HG03521 (cell line): ENCODE data around the gene CGB5.
"Not testable (repeated sequence)": the region's sequence is repeated elsewhere in the genome, so short reads cannot be mapped to it uniquely, and the experiment has no call there.

ENCODE experiments used
- ATAC-seq: cut with Tn5 transposase; IDR thresholded peaks from one replicate; pipeline ENCODE4 v1.9.1; 2021; ENCODE audit warnings: mild to moderate bottlenecking, moderate library complexity; ENCODE audit not compliant: unreplicated experiment

Gene CGB5

DNA sequence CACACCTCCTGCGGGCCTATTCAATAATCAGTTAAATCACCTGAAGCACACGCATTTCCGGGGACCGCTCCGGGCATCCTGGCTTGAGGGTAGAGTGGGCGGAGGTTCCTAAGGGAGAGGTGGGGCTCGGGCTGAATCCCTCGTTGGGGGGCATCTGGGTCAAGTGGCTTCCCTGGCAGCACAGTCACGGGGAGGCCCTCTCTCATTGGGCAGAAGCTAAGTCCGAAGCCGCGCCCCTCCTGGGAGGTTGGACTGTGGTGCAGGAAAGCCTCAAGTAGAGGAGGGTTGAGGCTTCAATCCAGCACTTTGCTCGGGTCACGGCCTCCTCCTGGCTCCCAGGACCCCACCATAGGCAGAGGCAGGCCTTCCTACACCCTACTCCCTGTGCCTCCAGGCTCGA is at the start of gene CGB5:
Gene CGB5 (plus strand): TSS at position 301 of the 400 bp plus-strand sequence. CDS start 362 bp downstream, outside the sequence.
- ATAC-seq = not testable (repeated sequence)

DNA sequence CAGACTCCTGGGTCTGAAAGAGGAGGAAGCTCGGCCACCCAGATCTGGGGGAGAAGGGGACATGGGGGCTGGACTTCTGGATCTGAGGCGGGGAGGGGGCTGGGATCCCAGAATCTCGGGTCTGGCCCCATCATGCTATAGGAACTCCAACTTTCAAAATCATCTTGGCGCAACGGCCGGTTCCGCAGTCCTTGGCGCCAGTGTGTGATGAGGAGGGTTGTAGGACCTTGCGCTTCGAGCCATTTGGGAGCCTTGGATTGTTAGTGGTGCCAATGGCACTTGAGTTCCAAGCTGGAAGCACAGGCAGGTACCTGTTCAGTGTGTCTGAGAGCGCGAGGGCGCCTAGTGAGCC is 49.6 kb upstream of the CGB5 start:
- no peak for ATAC-seq

DNA sequence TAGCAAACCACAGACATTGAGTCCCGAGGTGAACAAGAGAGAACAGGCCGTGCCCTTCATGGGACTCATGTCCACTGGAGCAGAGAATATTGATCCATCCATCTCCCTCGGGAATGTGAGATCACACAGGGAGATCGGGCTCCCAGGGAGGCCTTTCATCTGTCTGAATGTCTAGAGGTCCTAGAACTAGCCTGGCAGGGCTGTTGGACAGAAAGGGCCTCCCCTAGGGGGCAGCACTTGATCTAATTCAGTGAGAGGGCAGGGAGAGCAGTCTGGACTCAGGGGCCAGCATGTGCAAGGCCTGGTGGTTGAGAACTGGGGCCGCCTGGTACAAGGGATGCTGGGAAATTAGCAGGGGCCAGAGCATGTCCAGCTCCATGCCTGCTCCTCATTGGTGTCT is 45.7 kb upstream of the CGB5 start:
- ATAC-seq = no peak

DNA sequence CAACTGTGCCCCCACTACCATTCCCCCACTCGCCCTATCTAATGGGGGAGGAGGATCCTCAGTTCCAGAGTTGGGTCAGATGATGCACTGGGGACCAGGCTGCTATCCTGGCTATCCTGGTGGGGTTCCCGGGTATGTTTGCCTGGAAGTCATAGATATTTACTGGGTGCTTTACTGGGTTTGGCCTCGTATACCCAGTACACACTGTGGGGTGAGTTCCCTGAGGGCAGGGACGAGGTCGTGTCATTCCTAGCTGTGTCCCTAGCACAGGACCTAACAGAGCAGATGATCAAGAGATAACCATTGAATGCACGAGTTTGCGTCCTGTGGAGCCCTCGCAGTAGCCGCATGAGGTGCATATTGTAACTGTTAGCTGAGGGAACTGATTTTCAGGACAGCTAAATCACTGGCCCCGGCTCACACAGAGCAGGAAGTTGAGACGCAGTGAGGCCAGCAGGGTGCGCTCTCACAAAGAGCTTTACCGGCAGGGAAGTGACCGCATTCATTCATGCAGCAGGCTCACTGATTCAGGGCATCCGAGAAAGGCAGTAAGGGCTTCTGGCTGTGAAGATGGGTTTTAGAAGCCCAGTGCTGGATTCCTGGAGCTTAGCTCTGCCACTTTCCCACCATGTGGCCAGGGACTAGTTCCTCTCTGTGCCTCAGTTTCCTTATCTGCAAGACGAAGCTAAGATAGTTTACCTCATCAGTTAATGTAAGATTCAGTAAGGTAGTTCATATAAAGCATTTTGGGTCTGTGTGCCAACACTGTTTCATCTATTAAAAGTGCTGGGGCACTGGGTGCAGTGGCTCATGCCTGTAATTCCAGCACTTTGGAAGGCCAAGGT is 43.9 kb upstream of the CGB5 start:
- ATAC-seq = no peak

DNA sequence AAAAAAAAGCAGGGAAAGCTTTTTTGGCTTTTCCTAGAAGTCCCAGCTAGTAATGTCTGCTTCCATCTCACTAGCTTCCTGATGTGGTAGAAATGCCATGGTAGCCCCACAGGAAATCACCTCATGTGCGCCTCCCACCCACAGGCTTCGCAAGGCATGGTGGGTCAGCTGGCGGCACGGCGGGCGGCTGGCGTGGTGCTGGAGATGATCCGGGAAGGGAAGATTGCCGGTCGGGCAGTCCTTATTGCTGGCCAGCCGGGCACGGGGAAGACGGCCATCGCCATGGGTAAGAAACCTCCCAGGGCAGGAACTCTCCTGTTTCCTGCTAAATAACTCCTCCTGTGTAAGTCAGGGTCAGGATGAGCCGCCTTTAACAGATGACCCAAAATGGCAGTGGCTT is 39.5 kb upstream of the CGB5 start:
- no peak for ATAC-seq

DNA sequence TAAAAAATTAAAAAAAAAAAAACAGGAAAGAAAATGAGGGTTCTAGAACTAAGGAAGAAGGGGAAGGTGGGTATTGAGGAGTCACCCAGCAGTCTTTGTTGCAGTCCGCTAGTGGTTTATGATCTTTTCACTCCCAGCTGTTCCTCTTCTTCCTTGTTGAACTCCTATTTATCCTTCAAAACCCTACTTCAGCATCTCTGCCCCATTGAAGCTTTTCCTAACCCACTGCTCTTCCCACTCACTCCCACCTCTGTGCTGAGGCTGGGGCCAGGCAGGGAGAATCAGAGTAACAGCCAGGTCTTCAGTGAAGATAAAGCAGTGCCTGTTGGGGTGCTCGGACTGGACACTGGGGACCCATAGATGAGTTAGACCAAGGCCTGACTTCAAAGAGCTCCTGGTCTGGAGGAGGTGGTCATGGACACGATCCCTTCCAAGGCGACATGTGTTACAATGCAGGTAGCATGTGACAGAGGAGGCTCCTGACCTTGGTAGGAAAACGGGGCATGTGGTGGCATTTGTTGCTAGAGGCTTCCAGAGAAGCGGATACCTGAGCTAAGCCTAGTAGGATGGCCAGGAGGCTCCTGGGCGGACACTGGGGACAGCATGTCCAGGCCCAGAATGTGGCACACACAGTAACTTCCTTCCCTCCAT is 38.6 kb upstream of the CGB5 start:
- no peak for ATAC-seq

DNA sequence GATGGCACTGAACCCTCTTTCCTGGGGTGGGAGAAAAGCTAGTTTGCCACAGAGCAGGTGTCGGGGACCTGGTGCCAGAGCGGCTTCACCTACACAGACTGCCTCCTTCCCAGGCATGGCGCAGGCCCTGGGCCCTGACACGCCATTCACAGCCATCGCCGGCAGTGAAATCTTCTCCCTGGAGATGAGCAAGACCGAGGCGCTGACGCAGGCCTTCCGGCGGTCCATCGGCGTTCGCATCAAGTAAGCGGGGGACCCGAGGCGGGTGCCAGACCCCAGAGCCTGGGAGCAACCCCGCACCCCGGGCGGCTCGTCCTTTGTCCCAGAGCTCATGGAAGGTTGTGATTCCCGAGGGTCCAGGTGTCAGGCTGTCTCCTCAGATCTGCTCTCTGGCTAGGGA is 36.7 kb upstream of the CGB5 start:
- ATAC-seq = no peak

DNA sequence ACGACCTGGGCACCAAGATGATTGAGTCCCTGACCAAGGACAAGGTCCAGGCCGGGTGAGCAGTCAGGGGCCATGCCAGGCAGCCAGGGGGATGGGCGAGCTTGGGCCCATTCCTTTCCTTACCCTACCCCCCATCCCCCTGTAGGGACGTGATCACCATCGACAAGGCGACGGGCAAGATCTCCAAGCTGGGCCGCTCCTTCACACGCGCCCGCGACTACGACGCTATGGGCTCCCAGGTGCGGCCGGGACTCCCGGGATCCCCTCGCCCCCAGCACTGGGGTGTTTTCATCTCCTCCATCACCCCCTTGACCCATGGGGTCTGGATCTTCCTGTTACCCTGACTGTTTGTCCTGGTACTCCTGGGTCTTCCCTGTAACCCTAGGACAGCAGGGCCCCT is 33.8 kb upstream of the CGB5 start:
- no peak for ATAC-seq

DNA sequence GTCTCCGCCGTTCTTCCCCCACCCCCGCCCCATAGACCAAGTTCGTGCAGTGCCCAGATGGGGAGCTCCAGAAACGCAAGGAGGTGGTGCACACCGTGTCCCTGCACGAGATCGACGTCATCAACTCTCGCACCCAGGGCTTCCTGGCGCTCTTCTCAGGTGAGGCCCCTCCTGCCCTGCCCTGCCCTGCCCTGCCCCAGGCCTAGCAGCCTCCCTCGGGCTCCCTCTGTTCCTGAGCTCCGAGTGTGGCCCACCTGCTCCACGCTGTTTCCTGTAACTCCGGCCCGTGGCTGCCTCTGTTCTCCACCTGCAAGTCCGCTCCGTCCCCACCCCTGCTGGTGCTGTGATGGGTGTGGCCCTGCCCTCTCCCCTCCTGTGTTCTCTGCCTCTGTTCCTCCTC is 33.2 kb upstream of the CGB5 start:
- ATAC-seq = no peak

DNA sequence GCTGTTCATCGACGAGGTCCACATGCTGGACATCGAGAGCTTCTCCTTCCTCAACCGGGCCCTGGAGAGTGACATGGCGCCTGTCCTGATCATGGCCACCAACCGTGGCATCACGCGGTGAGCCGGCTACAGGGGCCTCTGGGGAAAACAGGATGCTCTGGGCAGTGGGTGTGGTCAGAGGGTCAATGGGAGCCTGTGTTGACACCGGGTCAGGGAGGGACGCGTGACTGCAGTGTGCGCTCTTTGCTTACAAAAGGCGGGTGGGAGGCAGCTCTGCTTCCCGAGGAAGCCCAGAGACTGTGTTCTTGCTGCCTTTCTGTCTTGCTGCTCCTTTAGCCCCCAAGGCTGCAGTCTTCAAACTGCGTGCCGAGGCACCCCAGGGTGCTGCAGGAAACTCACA is 32.5 kb upstream of the CGB5 start:
- ATAC-seq = no peak

DNA sequence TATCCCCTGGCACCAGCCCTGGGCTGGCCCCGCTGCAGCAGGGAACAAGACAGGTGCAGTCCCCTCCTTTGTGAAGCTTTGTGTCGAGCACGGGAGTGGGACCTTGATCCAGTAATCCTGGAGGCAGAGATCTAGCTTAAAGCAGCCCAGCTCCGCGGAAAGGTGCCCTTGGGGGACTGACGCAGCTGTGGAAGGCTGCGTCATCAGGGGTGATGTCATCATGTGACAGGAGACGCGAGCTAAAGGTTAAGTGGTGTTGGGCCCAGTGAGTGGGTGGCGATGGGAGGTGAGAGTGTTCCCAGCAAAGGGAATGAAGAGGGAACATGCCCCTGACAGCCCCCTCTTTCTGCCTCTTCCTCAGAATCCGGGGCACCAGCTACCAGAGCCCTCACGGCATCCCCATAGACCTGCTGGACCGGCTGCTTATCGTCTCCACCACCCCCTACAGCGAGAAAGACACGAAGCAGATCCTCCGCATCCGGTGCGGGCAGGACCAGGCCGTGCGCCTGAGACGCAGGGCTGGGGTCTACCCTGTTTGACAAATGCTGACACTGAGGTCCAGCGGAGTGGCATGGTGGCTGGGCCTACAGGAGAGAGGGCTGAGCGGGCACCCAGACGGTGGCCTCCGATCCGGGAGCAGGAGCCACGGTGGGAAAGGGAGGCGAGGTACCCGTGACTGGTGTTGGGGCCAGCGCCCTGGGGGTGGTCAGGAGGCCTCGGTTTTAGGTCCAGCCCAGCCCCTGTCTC is 29.4 kb upstream of the CGB5 start:
- ATAC-seq = no peak

DNA sequence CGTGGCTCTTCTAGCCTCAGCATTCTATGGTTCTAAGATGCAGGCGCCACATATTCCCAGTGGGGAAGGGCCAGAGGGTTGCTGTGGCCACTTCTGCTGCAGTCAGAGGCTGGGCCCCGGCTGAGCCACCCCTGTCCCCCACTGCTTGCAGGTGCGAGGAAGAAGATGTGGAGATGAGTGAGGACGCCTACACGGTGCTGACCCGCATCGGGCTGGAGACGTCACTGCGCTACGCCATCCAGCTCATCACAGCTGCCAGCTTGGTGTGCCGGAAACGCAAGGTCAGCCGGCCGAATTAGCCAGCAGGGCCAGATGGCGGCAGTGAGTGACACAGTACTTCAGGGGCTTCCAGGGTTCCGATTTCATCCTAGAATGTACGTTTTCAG is 28.8 kb upstream of the CGB5 start:
- ATAC-seq = no peak

DNA sequence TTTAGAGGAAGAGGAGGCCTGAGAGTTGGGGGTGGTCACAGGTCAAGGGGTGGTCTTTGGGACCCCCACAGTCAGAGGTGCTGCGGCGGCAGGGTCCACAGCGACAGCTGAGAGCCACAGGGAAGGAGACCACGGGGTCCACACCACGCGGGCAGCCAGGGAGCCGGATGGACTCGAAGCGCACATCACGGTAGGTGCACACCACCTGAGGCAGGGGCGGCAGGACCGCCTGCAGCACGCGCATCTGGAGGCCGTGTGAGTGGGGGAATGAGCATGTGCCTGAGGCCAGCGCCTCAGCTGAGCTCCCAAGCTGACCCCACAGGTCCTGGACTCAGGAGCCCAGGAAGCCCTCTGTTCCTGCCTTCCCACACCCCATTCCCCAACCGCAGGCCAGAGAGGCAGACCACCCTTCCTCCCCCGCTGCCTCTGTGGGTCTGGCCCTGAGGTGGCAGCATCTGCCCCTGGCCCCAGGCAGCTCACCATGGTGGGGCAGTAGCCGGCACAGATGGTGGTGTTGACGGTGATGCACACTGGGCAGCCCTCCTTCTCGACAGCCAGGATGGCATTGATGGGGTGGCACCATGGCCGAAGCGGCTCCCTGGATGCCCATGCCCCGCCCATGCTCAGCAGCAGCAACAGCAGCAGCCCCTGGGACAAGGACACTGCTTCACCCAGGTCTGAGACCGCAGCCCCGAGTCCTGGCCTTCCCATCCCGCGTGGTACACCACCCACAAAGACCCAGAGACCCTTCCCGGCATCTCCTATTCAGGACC is 27.4 kb upstream of the CGB5 start:
- no peak for ATAC-seq

DNA sequence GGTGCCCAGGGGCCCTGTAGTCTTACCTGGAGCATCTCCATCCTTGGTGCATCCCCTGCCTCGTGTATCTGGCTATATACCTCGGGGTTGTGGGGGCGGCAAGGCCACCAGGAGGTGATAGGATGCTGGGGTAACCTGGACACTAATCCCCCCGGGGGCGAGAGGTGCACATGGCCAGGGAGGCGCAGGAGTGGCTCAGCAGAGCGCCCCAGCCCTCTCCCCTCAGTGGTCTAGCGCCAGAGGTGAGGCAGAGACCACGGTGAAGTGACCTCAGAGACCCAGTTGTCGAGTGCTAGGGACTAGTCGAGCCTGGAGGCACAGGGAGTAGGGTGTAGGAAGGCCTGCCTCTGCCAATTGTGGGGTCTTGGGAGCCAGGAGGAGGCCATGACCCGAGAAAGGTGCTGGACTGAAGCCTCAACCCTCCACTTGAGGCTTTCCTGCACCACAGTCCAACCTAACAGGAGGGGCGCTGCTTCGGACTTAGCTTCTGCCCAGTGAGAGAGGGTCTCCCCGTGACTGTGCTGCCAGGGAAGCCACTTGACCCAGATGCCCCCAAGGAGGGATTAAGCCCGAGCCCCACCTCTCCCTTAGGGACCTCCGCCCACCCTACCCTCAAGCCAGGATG is 26.5 kb upstream of the CGB5 start, which contains the start of gene LHB:
Gene LHB (minus strand): TSS at position 51 of the 625 bp plus-strand sequence. CDS start 10 bp downstream, at position 41.
- ATAC-seq = no peak

DNA sequence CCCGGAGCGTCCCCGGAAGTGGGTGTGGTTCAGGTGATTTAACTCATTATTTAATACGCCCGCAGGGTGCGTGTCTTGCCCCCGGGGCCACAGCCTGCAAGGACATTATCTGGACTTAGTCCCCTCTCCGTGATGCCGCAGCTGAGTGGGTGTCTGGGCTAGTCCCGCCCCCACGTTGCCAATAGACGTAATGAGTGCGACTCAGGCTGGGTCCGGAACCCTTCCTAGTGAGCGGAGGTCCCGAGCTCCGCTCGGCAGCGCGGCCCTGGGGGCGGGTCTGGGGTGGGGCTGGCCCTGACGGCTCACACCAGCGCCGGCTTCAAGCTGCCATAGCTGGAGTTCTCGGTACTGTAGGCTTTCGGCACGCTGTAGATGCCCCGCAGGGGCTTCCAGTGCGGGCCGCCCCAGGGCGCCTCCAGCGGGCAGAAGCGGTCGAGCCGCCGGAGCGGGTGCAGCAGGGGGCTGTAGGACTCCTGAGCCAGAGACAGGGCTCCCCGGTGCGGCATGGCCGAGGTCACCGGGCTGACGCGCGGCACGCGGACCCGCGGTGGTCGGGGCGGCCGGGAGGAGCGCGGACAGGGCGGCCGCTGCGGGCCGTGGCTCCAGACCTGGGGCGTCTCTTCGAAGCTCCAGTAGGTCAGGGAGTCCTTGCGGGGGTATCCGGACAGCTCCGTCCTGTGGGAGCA is 25.8 kb upstream of the CGB5 start:
- ATAC-seq = no peak

DNA sequence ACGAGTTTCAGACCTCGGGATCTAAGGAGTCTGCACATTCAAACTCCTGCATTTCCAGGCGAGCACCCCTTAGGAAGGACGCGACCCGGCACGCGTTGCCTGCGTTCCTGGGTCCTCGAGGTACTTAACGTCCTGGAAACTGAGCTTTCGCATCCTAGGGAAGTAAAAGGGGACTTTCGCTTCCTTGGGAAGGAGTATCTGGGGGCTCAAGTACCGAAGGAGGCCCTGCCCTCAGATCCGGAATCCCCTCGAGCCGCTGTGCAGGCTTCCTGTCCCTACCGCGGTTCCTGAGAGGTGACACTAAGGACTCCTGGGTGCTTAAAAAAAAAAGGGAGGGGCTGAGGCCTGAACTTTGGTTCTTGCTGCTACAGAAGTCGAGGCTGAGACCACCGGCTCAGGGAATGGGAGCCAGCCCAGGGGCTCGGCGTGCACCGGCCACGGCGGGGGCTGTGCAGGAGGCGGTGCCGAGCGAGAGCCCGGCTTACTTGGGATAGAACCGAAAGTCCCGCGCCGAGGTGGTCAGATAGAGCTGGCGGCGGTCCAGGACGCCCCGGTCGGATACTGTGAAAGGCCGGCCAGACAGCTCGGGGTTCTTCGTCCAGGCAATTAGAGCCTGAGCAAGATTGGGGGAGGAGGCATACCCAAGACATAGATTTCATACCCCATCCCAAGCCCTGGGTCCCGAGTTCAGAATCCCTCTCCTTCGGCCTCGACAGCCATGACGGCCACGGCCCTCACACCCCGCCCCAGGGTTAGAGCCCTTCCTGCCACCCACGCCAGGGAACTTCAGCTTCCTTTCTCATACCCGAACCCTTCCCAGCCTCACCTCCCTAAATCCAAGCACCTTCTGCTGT is 25.0 kb upstream of the CGB5 start:
- ATAC-seq = not testable (repeated sequence)

DNA sequence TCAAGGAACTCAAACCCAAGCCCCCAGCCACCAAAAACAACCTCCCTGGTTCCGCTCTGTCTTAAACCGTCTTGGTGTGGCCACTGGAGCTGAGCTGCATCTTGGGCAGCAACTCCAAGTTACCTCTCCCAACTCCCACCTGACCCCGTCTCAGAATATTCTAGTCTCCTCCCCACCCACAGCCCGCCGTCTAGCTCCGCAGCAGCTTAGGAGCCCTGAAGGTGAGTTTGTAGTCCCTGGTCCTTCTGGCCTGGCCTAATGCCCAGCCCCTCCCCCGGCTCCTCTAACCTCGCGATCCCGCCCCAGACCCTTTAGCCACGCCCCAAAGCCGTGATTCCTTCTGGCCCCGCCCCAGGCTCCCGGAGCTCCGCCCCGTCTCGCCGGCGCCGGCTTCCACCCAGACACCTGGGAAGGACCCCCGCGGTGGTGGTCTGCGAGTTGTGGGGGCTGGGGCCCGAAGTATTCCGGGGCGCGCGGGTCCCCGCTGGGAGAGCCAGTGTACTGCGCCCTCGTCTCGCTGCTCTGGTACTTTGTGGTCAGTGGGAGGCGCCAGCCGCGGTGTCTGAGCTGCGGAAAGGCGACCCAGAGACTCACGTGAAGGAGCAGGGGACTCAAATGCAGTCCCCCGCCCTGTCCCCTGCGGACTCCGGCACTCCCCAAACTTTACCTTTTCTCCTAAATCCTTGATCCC is 24.3 kb upstream of the CGB5 start:
- no peak for ATAC-seq

DNA sequence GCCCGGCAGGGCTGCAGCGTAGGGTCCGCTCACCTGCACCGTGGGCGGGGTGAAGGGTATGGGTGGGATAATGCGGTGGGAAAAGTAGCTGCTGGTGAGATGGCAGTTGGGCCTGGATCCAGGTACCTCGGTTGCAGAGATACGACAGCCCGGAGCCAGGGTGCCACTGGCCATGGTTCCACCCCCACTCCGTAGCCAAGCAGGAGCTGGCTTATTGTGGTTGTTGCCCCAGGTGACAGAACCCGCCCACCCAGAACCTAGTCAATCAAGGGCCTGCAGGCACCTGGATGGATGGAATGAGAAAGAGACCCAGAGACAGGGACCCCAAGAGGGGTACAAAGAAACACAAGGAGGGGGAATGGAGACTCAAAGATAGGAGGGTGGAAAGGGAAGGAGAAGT is 23.3 kb upstream of the CGB5 start:
- ATAC-seq = no peak
